WI38 (cell line): ENCODE results near the gene MYO16.

Experiments used
- H3K4me3 ChIP-seq: 2 replicates; pipeline ENCODE4 v1.5.1; 2011; ENCODE audit warnings: low read depth, mild to moderate bottlenecking, control low read depth, low read length
- TF ChIP-seq, protein P1 (sequence below): IDR thresholded peaks from 2 replicates; pipeline ENCODE4 v1.5.1; 2012; ENCODE audit warnings: low read depth, mild to moderate bottlenecking, control low read depth, low read length

Gene MYO16

DNA sequence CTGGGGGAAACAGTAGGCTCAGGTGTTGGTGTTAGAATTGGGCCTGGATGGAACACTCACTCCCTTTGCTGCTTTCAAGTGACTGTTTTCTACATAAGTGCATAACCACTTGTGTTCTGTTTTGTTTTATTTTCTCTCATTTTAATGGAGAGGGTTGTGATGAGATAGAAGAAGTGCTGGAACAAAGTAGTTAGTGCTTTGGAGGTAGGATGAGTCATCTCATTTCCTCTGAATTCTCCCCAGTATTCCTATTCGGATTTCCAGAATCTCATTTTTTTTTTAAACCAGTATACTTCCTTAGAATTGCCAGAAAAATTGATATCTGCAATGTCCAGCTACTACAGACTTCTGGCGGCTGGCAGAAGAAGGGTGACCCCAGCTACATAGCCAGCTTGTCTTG lies 575.9 kb downstream of the MYO16 start:
- TF ChIP-seq, protein P1, sequence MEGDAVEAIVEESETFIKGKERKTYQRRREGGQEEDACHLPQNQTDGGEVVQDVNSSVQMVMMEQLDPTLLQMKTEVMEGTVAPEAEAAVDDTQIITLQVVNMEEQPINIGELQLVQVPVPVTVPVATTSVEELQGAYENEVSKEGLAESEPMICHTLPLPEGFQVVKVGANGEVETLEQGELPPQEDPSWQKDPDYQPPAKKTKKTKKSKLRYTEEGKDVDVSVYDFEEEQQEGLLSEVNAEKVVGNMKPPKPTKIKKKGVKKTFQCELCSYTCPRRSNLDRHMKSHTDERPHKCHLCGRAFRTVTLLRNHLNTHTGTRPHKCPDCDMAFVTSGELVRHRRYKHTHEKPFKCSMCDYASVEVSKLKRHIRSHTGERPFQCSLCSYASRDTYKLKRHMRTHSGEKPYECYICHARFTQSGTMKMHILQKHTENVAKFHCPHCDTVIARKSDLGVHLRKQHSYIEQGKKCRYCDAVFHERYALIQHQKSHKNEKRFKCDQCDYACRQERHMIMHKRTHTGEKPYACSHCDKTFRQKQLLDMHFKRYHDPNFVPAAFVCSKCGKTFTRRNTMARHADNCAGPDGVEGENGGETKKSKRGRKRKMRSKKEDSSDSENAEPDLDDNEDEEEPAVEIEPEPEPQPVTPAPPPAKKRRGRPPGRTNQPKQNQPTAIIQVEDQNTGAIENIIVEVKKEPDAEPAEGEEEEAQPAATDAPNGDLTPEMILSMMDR = no peak
- no peak overlapping the region for H3K4me3 ChIP-seq

DNA sequence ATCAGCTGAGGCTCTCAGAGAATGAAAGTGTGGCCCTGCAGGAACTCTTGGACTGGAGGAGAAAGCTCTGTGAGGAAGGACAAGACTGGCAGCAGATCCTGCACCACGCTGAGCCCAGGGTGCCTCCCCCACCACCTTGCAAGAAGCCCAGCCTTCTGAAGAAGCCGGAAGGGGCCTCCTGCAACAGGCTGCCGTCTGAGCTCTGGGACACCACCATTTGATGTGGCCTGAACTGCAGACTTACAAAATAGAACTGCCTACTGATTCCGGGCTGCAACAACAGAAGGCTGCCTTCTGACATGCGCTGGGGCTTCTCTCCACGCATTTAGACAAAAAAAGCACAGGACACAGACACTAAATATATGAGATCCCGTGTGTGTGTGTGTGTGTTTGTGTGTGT lies 577.2 kb downstream of the MYO16 start:
- TF ChIP-seq, protein P1 = no peak
- no peak overlapping the region for H3K4me3 ChIP-seq

DNA sequence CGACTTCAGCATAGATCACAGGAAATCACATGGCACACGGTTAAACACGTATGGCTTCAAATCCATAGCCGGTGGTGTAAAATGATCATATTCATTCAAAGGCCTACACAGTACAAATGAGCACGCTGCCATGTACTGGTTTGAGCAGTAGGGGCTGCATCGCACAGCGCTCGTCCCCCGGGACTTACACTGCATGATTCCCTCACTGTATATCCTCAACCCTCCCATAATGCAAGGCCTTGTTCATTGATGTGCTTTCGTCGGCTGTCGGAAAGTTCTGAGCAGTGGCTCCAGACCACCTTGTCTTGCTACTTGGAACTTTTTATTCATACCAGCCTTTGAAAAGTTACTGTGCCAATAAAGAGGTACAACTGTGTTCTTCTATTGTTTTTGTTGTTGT lies 578.2 kb downstream of the MYO16 start:
- TF ChIP-seq, protein P1 = no peak
- H3K4me3 ChIP-seq = no peak overlapping the region

DNA sequence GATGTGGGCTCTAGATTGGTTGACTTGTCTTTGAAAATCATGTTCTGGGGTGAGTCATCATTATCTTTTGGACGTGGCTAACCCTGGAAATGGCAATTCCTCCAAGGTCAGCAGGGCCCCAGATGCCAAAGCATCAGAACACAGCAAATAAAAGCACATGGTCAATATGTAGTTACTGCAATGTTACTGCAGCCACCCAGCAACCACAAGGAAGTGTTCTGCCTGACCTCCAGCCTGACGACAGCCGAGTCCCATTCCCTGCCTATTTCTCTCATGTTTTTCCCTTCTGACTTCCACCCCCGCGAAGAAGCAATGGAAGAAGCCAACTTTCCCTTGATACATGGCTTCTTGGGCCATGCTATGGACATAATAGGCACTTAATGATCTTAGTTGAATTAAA lies 579.1 kb downstream of the MYO16 start:
- no peak overlapping the region for H3K4me3 ChIP-seq
- TF ChIP-seq, protein P1 = no peak

DNA sequence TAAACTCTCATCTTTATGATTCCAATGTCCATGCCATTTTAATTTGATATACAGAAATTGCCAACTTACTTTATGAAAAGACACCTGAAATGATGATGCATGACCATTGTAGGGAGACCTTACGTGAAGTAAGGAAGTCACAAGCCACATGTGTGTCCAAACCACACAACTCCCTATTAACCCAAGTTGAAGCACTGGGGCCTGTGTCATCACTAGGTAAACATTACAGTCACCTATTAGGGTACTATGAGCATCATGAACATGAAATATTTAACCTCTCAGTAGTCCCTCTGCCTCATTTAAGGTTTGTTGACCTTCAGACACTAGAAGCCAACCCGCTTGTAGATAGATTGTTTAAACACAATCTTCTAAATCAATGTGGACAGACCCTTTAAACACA lies 580.1 kb downstream of the MYO16 start:
- TF ChIP-seq, protein P1 = no peak
- H3K4me3 ChIP-seq = no peak overlapping the region

DNA sequence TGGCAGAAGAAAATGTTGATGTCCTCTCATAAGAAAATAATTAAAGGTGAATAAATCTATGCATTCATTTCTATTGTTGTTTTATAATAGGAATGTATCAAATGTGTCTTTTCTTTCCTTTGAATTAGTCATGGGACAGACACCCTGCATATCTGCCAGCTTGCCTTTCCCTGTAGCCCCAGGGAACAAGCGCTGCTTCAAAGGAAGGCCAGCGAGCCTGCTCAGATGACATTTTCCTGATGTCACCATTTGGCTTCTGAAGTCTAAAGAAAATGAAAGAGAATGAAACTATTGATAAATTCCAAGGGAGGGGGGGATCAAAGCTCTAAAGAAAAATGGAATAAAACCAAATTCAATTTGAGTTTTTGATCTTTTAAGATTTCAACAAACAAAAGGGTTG lies 582.2 kb downstream of the MYO16 start:
- TF ChIP-seq, protein P1 = no peak
- no peak overlapping the region for H3K4me3 ChIP-seq

DNA sequence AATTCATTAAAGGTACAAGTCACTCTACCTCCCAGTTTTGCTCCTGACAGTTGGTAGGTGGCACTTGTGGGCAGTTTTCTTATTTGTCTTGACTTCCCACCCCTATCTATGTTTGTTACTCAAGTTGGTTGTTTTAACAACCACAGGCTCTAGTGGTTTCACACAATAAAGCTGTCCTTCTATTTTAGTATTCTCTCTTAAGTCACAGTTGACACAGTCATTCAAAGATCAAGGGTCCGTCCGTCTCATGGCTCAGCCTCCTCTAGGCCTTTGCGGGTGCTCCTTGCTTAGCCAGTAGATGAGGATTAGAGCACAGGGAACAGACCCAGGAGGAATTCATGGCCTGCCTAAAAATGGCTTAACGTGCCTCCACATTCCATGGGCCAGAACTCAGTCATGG lies 583.2 kb downstream of the MYO16 start:
- TF ChIP-seq, protein P1 = no peak
- no peak overlapping the region for H3K4me3 ChIP-seq
